Astrocyte (in vitro differentiated cells and primary cell): ENCODE results near the gene C9orf153. TPM values are rescaled to one million over a fixed set of nuclear protein-coding genes. Genes with fewer than 3 reads are reported as not detected.
"Not testable (repeated sequence)": the region's sequence is repeated elsewhere in the genome, so short reads cannot be mapped to it uniquely, and the experiment has no call there.

Source experiments
- DNase-seq: peaks from one replicate; pipeline ENCODE4 v3.0.0-alpha.2; 2010; ENCODE audit warnings: low read depth
- FAIRE-seq: peaks from 2 replicates; lab custom pipeline; 2011; peaks lifted over from hg19 to GRCh38; lab: Jason Lieb, UNC
- H2AFZ ChIP-seq: 2 replicates; pipeline ENCODE4 v1.6.0; 2012; ENCODE audit warnings: low read depth, low read length, inconsistent platforms
- H3K27ac ChIP-seq: 2 replicates; pipeline ENCODE4 v1.5.1; 2011; ENCODE audit warnings: low read depth, low read length, inconsistent platforms
- H3K27me3 ChIP-seq: 2 replicates; pipeline ENCODE4 v1.6.0; 2011; ENCODE audit warnings: low read length, inconsistent platforms; ENCODE audit not compliant: insufficient read depth
- H3K36me3 ChIP-seq: 2 replicates; pipeline ENCODE4 v1.5.1; 2011; ENCODE audit warnings: low read length, inconsistent platforms; ENCODE audit not compliant: insufficient read depth
- H3K4me1 ChIP-seq: 2 replicates; pipeline ENCODE4 v1.5.1; 2011; ENCODE audit warnings: low read length, inconsistent platforms; ENCODE audit not compliant: insufficient read depth
- H3K4me2 ChIP-seq: 2 replicates; pipeline ENCODE4 v1.6.0; 2012; ENCODE audit warnings: low read length, inconsistent platforms
- H3K4me3 ChIP-seq: 2 replicates; pipeline ENCODE4 v1.5.1; 2011; ENCODE audit warnings: low read depth, mild to moderate bottlenecking, low read length, inconsistent platforms; ENCODE audit not compliant: insufficient read depth
- H3K79me2 ChIP-seq: 2 replicates; pipeline ENCODE4 v1.6.0; 2012; ENCODE audit warnings: mild to moderate bottlenecking, low read length, inconsistent platforms; ENCODE audit not compliant: insufficient read depth
- H3K9ac ChIP-seq: 2 replicates; pipeline ENCODE4 v1.6.0; 2012; ENCODE audit warnings: mild to moderate bottlenecking, low read length, inconsistent platforms
- H3K9me3 ChIP-seq: 2 replicates; pipeline ENCODE4 v1.5.1; 2012; ENCODE audit warnings: low read depth, mild to moderate bottlenecking, low read length, inconsistent platforms; ENCODE audit not compliant: insufficient read depth
- H4K20me1 ChIP-seq: 2 replicates; pipeline ENCODE4 v1.6.0; 2012; ENCODE audit warnings: low read length, inconsistent platforms; ENCODE audit not compliant: insufficient read depth
- H3K27ac Mint-ChIP-seq: one replicate; pipeline ENCODE4 v1.8.0; 2021; ENCODE audit warnings: mild to moderate bottlenecking, mixed read lengths; ENCODE audit not compliant: unreplicated experiment
- H3K27me3 Mint-ChIP-seq: one replicate; pipeline ENCODE4 v1.8.0; 2021; ENCODE audit warnings: low read depth, mixed read lengths; ENCODE audit not compliant: unreplicated experiment
- H3K36me3 Mint-ChIP-seq: one replicate; pipeline ENCODE4 v1.8.0; 2021; ENCODE audit warnings: low read depth, mixed read lengths; ENCODE audit not compliant: unreplicated experiment
- H3K4me1 Mint-ChIP-seq: one replicate; pipeline ENCODE4 v1.8.0; 2021; ENCODE audit warnings: low read depth, mixed read lengths; ENCODE audit not compliant: unreplicated experiment
- H3K4me3 Mint-ChIP-seq: one replicate; pipeline ENCODE4 v1.8.0; 2021; ENCODE audit warnings: mild to moderate bottlenecking, moderate library complexity, mixed read lengths; ENCODE audit not compliant: unreplicated experiment
- H3K9me3 Mint-ChIP-seq: one replicate; pipeline ENCODE4 v1.8.0; 2021; ENCODE audit warnings: mild to moderate bottlenecking, mixed read lengths; ENCODE audit not compliant: unreplicated experiment
- CTCF ChIP-seq: IDR thresholded peaks from 2 replicates; pipeline ENCODE4 v1.5.1; 2011; ENCODE audit warnings: low read depth, mild to moderate bottlenecking, inconsistent platforms, low read length, moderate library complexity; ENCODE audit not compliant: insufficient read depth
- EZH2 ChIP-seq: IDR thresholded peaks from 2 replicates; pipeline ENCODE4 v1.6.1; 2012; ENCODE audit warnings: mild to moderate bottlenecking, low read length, inconsistent platforms; ENCODE audit not compliant: insufficient read depth
- total RNA-seq: library from RNA; stranded (reverse); gene quantifications from 2 replicates; pipeline ENCODE4 v1.2.1, GENCODE V29; 2021

C9orf153 gene
- total RNA-seq, 1 donor from 2014 or later = not detected

GRCh38 chr9:86193088-86193487 is 66.4 kb downstream of the C9orf153 start:
- peaks cover 4% of the 10 kb centered on the region for H3K36me3 Mint-ChIP-seq
- no peak for FAIRE-seq
- H3K9me3 Mint-ChIP-seq = peaks cover 17% of the 10 kb centered on the region
- H2AFZ ChIP-seq = no peak overlapping the region
- peaks cover 4% of the 10 kb centered on the region for H3K9me3 ChIP-seq
- H3K4me1 ChIP-seq = no peaks in the 10 kb centered on the region
- no peaks in the 10 kb centered on the region for H3K27me3 ChIP-seq
- H3K4me3 ChIP-seq = no peak overlapping the region
- H3K4me1 Mint-ChIP-seq = no peaks in the 10 kb centered on the region
- no peak overlapping the region for H3K9ac ChIP-seq
- H3K79me2 ChIP-seq = no peaks in the 10 kb centered on the region
- H3K4me3 Mint-ChIP-seq = no peak overlapping the region
- H4K20me1 ChIP-seq = no peaks in the 10 kb centered on the region
- no peaks in the 10 kb centered on the region for H3K36me3 ChIP-seq
- H3K27me3 Mint-ChIP-seq = peaks cover 1% of the 10 kb centered on the region
- no peak for DNase-seq
- TF ChIP-seq CTCF = no peak
- no peak for TF ChIP-seq EZH2
- H3K4me2 ChIP-seq = no peak overlapping the region
- no peak overlapping the region for H3K27ac Mint-ChIP-seq
- H3K27ac ChIP-seq = no peak overlapping the region

- H3K27ac Mint-ChIP-seq, FAIRE-seq, H3K4me2 ChIP-seq, H3K9me3 ChIP-seq, H3K4me1 Mint-ChIP-seq, H3K36me3 Mint-ChIP-seq, H3K4me3 Mint-ChIP-seq, H3K36me3 ChIP-seq, H3K4me3 ChIP-seq, H3K27me3 ChIP-seq, H4K20me1 ChIP-seq, H3K79me2 ChIP-seq, H3K9ac ChIP-seq, H2AFZ ChIP-seq, DNase-seq, H3K27me3 Mint-ChIP-seq, H3K4me1 ChIP-seq, H3K27ac ChIP-seq: not testable (repeated sequence)
- H3K9me3 Mint-ChIP-seq = peaks cover 26% of the 10 kb centered on the region
These were observed 68.8 kb downstream of the C9orf153 start for GRCh38 chr9:86190700-86191099.

- Mint-ChIP-seq H3K4me3 (no peak overlapping the region), H3K36me3 (peaks cover 1% of the 10 kb centered on the region), H3K27me3 (no peaks in the 10 kb centered on the region), H3K9me3 (peaks cover 16% of the 10 kb centered on the region), H3K4me1 (peaks cover 5% of the 10 kb centered on the region), H3K27ac (no peak overlapping the region)
- H3K4me1 ChIP-seq = no peaks in the 10 kb centered on the region
- no peak overlapping the region for H3K4me2 ChIP-seq
- no peak overlapping the region for H3K27ac ChIP-seq
- TF ChIP-seq CTCF (no peak), EZH2 (no peak)
- DNase-seq = no peak
- H3K4me3 ChIP-seq = no peak overlapping the region
- H2AFZ ChIP-seq = no peak overlapping the region
- no peaks in the 10 kb centered on the region for H4K20me1 ChIP-seq
- no peaks in the 10 kb centered on the region for H3K27me3 ChIP-seq
- H3K79me2 ChIP-seq = no peaks in the 10 kb centered on the region
- no peaks in the 10 kb centered on the region for H3K9me3 ChIP-seq
- FAIRE-seq = no peak
- H3K36me3 ChIP-seq = no peaks in the 10 kb centered on the region
- H3K9ac ChIP-seq = no peak overlapping the region
These were observed 72.3 kb downstream of the C9orf153 start for GRCh38 chr9:86187121-86187520.
